Neuronal stem cell (in vitro differentiated cells): ENCODE measurements around the gene NEUROD2.

ENCODE experiments used
- DNase-seq: peaks from one replicate; pipeline ENCODE4 v3.0.0-alpha.2; 2013; ENCODE audit warnings: low spot score
- H2AFZ ChIP-seq: one replicate; pipeline ENCODE4 v1.6.1; 2013; ENCODE audit warnings: mild to moderate bottlenecking, low read length, inconsistent platforms
- H2AK5ac ChIP-seq: 2 replicates; pipeline ENCODE4 v1.6.1; 2013; ENCODE audit warnings: low read depth, mild to moderate bottlenecking, inconsistent platforms, low read length, moderate library complexity, mixed read lengths
- H2BK120ac ChIP-seq: 2 replicates; pipeline ENCODE4 v1.6.1; 2013; ENCODE audit warnings: low read depth, mild to moderate bottlenecking, inconsistent platforms, low read length, moderate library complexity, mixed read lengths
- H2BK12ac ChIP-seq: one replicate; pipeline ENCODE4 v1.6.1; 2013; ENCODE audit warnings: low read length, inconsistent platforms
- H2BK15ac ChIP-seq: 2 replicates; pipeline ENCODE4 v1.6.1; 2013; ENCODE audit warnings: mild to moderate bottlenecking, low read length, inconsistent platforms, mixed read lengths
- H2BK5ac ChIP-seq: one replicate; pipeline ENCODE4 v1.6.1; 2013; ENCODE audit warnings: inconsistent platforms, mild to moderate bottlenecking, low read length, moderate library complexity
- H3K14ac ChIP-seq: one replicate; pipeline ENCODE4 v1.6.1; 2013; ENCODE audit warnings: low read length, inconsistent platforms
- H3K18ac ChIP-seq: 2 replicates; pipeline ENCODE4 v1.6.1; 2013; ENCODE audit warnings: low read length, inconsistent platforms
- H3K23ac ChIP-seq: 2 replicates; pipeline ENCODE4 v1.6.1; 2013; ENCODE audit warnings: low read depth, mild to moderate bottlenecking, mixed read lengths, low read length, inconsistent platforms; ENCODE audit not compliant: poor library complexity
- H3K27ac ChIP-seq: replicated peaks from 3 replicates; pipeline ENCODE4 v1.5.1; 2013; ENCODE audit warnings: low read length, inconsistent platforms
- H3K27me3 ChIP-seq, 3 experiments: 2 replicates each; pipeline ENCODE4 v1.6.1; 2013; ENCODE audit warnings: low read length in 3 of 3, mild to moderate bottlenecking in 2 of 3, inconsistent platforms in 1 of 3, low read depth in 1 of 3, mixed read lengths in 1 of 3, moderate library complexity in 1 of 3; ENCODE audit not compliant: control insufficient read depth in 3 of 3, insufficient read depth in 3 of 3
- H3K36me3 ChIP-seq, 2 donors: replicated peaks in 1 of 2; 2 replicates each; pipeline ENCODE4 v1.6.1; 2013; ENCODE audit warnings: low read length in 2 of 2; ENCODE audit not compliant: control insufficient read depth in 2 of 2, insufficient read depth in 2 of 2
- H3K4ac ChIP-seq: 2 replicates; pipeline ENCODE4 v1.6.1; 2013; ENCODE audit warnings: inconsistent platforms, mild to moderate bottlenecking, low read length, moderate library complexity
- H3K4me1 ChIP-seq, 2 donors: 1 replicate in 1 of 2; 2 replicates in 1 of 2; pipeline ENCODE4 v1.6.1; 2013; ENCODE audit warnings: low read length in 2 of 2, low read depth in 1 of 2; ENCODE audit not compliant: control insufficient read depth in 2 of 2, insufficient read depth in 1 of 2
- H3K4me2 ChIP-seq: one replicate; pipeline ENCODE4 v1.6.1; 2013; ENCODE audit warnings: mild to moderate bottlenecking, low read length, inconsistent platforms; ENCODE audit not compliant: insufficient read depth, poor library complexity, severe bottlenecking
- H3K4me3 ChIP-seq, 2 donors: 2 replicates each; pipeline ENCODE4 v1.5.1; 2013; ENCODE audit warnings: low read length in 2 of 2, mild to moderate bottlenecking in 2 of 2, inconsistent platforms in 1 of 2, moderate library complexity in 1 of 2
- H3K79me1 ChIP-seq: one replicate; pipeline ENCODE4 v1.6.1; 2013; ENCODE audit warnings: low read depth, mild to moderate bottlenecking, inconsistent platforms, low read length, moderate library complexity
- H3K9ac ChIP-seq: one replicate; pipeline ENCODE4 v1.6.1; 2013; ENCODE audit warnings: mild to moderate bottlenecking, low read depth, low read length, inconsistent platforms; ENCODE audit not compliant: poor library complexity
- H3K9me3 ChIP-seq, 2 donors: replicated peaks in 1 of 2; 2 replicates each; pipeline versions ENCODE3 to v1.6.1; 2013; ENCODE audit warnings: low read length in 2 of 2, mild to moderate bottlenecking in 2 of 2, inconsistent platforms in 1 of 2, low read depth in 1 of 2, mixed read lengths in 1 of 2, moderate library complexity in 1 of 2; ENCODE audit not compliant: control insufficient read depth in 2 of 2, insufficient read depth in 1 of 2
- H4K8ac ChIP-seq: one replicate; pipeline ENCODE4 v1.6.1; 2013; ENCODE audit warnings: low read depth, mild to moderate bottlenecking, inconsistent platforms, low read length, moderate library complexity
- H4K91ac ChIP-seq: one replicate; pipeline ENCODE4 v1.6.1; 2013; ENCODE audit warnings: low read length, low read depth, mild to moderate bottlenecking, inconsistent platforms; ENCODE audit not compliant: poor library complexity
- WGBS, 2 donors: extraction: QIAGEN DNeasy Blood & Tissue Kit; methylation state at CpG; one replicate each; pipeline ENCODE4 v1.1.7; 2013; ENCODE audit warnings: missing lambda C conversion rate in 2 of 2, mixed read lengths in 1 of 2; ENCODE audit not compliant: insufficient read length in 2 of 2, insufficient replicate concordance in 1 of 2; ENCODE audit errors: extremely low coverage in 2 of 2; 5-methylcytosine and 5-hydroxymethylcytosine counted together

Gene NEUROD2

DNA sequence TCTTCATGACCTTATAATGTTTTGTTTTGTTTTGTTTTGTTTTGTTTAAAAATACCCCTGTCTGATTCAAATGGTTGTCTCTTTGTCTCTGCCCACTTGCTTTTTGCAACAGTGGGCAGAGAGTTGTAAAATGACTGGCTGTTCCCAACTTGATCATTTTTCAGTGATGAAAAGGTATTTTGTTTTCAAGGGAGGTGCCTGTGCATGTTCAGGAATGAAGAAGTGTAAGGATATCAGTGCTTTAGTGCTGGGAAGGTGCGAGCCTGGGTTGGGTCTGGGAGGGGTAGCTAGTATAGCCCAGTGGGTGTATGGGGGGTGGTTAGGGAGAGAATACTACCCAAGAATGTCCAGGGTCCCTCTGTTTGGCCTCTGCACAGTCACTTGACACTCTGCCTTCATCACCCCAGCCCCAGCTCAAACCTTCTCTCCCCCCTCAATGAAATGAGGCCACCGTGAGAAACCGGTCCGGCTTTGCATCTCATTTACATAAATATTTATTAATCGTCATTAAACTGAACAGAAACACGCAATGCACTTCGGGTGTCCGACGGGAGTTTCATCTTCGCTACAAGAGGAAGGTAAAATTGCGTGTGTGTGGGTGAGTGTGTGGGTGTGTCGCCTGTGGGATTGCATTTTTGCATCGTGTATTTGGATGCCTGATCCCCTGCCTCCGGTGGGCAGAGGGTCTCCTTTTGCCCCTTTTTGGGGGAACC is 4.3 kb downstream of the NEUROD2 start:
- peaks cover 7% of the 10 kb centered on the region for H3K79me1 ChIP-seq
- H3K4me1 ChIP-seq = peaks cover 5 to 6% of the 10 kb centered on the region in 2 donors
- H3K4me2 ChIP-seq = no peak overlapping the region
- no peak overlapping the region for H3K4ac ChIP-seq
- no peak overlapping the region for H3K18ac ChIP-seq
- no peak overlapping the region for H2BK120ac ChIP-seq
- no peak overlapping the region for H4K91ac ChIP-seq
- no peak for DNase-seq
- H2AFZ ChIP-seq = no peak overlapping the region
- H2AK5ac ChIP-seq = no peak overlapping the region
- no peak overlapping the region for H2BK15ac ChIP-seq
- H3K14ac ChIP-seq = no peak overlapping the region
- H3K27me3 ChIP-seq = peaks cover 88 to 100% (median 99%) of the 10 kb centered on the region in 3 experiments
- H4K8ac ChIP-seq = no peak overlapping the region
- no peak overlapping the region for H3K27ac ChIP-seq
- no peak overlapping the region for H3K9ac ChIP-seq
- no peak overlapping the region for H2BK12ac ChIP-seq
- H2BK5ac ChIP-seq = no peak overlapping the region
- H3K4me3 ChIP-seq = no peak overlapping the region
- no peaks in the 10 kb centered on the region for H3K36me3 ChIP-seq
- no peak overlapping the region for H3K23ac ChIP-seq
- H3K9me3 ChIP-seq = peaks cover 0 to 3% of the 10 kb centered on the region in 2 donors
- no CpG with 5 or more reads among the region's 14 CpGs for WGBS, 2 donors

DNA sequence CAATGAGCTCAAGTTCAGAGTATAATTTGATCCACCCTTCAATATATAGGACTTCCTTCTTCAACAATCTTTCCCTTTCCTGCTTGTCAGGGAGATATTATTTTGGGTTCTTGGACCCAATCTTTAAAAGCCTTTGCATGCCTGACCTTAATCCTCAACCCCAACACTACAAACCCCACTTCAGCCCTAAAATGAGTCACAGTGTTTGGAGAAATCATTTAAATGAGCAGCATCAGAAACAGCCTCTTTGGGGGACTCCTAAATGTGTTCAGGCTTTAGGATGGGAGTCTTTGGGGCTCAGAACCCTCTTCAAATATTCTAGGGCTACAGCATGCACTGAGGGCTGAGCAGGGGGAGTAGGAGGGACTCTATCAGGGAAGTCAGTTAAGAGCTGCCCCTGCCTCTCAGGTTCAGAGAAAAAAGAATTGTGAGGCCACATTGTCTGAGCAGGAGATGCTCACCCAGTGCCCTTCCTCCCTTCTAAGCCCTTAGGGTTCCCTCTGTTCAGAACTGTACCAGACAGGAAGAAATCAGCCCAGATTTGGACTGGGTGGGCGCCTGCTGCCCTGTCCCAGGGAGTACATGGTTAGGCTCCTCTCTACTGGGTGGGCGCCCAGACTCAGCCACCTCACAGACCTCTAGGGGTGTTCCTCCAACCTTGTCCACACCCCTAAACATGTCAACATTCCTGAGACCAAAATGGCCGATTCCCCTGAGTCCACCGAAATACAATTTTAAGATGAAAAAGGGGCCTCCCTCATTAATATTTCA is 5.0 kb downstream of the NEUROD2 start:
- WGBS, 2 donors = no CpG with 5 or more reads among the region's 4 CpGs
- H3K9ac ChIP-seq = no peak overlapping the region
- H2AFZ ChIP-seq = no peak overlapping the region
- peaks cover 88 to 100% (median 99%) of the 10 kb centered on the region in 3 experiments for H3K27me3 ChIP-seq
- no peak overlapping the region for H3K4me2 ChIP-seq
- peaks cover 5 to 6% of the 10 kb centered on the region in 2 donors for H3K4me1 ChIP-seq
- H2BK5ac ChIP-seq = no peak overlapping the region
- H2BK120ac ChIP-seq = no peak overlapping the region
- no peak overlapping the region for H2BK12ac ChIP-seq
- H3K36me3 ChIP-seq = no peaks in the 10 kb centered on the region
- no peak for DNase-seq
- H3K23ac ChIP-seq = no peak overlapping the region
- H3K14ac ChIP-seq = no peak overlapping the region
- no peak overlapping the region for H2BK15ac ChIP-seq
- H4K8ac ChIP-seq = no peak overlapping the region
- no peak overlapping the region for H3K18ac ChIP-seq
- H3K4me3 ChIP-seq = no peak overlapping the region
- H3K79me1 ChIP-seq = peaks cover 7% of the 10 kb centered on the region
- no peak overlapping the region for H4K91ac ChIP-seq
- H3K4ac ChIP-seq = no peak overlapping the region
- no peak overlapping the region for H3K27ac ChIP-seq
- peaks cover 0 to 3% of the 10 kb centered on the region in 2 donors for H3K9me3 ChIP-seq
- no peak overlapping the region for H2AK5ac ChIP-seq

DNA sequence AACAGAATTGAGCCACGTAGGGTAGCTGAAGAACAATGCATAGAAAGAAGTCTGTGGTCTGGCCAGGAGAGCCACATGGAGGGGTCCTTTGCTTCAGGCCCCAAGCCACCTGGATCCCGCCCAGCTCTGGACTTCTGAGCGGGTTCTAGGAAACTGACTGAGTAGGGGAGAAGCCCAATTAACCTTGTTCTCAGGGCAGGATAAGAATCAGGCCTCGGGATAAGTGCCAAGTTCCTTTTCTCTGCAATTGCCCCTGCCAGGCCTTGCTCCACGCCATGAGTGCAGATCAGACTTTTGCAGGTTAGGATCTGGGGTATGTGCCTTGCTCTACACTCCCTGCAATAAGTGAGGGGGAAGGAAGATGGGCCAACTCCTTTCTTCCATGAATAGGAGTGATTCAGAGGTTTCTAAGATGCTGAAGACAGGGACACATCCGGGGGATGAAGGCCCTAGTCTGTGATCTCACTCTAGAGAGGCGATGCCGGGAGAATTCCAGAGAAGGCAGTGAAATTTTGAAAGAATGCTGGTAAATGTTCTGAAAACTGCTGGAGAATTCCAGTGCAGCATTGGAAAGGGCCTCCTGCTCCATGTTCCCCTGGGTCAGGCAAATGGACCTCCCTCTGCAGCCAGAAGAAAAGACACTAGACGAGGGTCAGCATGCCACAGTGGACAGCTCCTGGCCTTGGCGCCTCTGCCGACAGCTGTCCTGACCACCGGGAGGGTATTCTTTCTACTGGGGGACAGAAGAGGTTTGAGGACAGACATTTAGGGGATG is 5.8 kb downstream of the NEUROD2 start:
- no peak overlapping the region for H4K8ac ChIP-seq
- no peak overlapping the region for H3K27ac ChIP-seq
- H2BK120ac ChIP-seq = no peak overlapping the region
- H3K36me3 ChIP-seq = no peaks in the 10 kb centered on the region
- H2BK15ac ChIP-seq = no peak overlapping the region
- no peak overlapping the region for H2AFZ ChIP-seq
- no peak overlapping the region for H3K4me2 ChIP-seq
- H2BK5ac ChIP-seq = no peak overlapping the region
- H2BK12ac ChIP-seq = no peak overlapping the region
- no peak overlapping the region for H4K91ac ChIP-seq
- peaks cover 7% of the 10 kb centered on the region for H3K79me1 ChIP-seq
- H2AK5ac ChIP-seq = no peak overlapping the region
- no peak overlapping the region for H3K23ac ChIP-seq
- no peak overlapping the region for H3K14ac ChIP-seq
- peaks cover 2 to 4% of the 10 kb centered on the region in 2 donors for H3K4me1 ChIP-seq
- H3K9me3 ChIP-seq = peaks cover 0 to 3% of the 10 kb centered on the region in 2 donors
- no peak overlapping the region for H3K4me3 ChIP-seq
- no peak overlapping the region for H3K9ac ChIP-seq
- no peak for DNase-seq
- no CpG with 5 or more reads among the region's 12 CpGs for WGBS, 2 donors
- no peak overlapping the region for H3K4ac ChIP-seq
- no peak overlapping the region for H3K18ac ChIP-seq
- peaks cover 86 to 100% (median 99%) of the 10 kb centered on the region in 3 experiments for H3K27me3 ChIP-seq
